ENCODE data around the gene HLCS.
"Not testable (repeated sequence)": the region's sequence is repeated elsewhere in the genome, so short reads cannot be mapped to it uniquely, and the experiment has no call there.

Gene HLCS

GRCh38 chr21:36992671-36993070 lies 26.2 kb upstream of the HLCS start:
- no peak for DNase-seq
- Mint-ChIP-seq H3K9me3 (no peaks in the 10 kb centered on the region), H3K4me3 (no peak overlapping the region), H3K27me3 (peaks cover 20% of the 10 kb centered on the region), H3K36me3 (no peaks in the 10 kb centered on the region), H3K27ac (no peak overlapping the region), H3K4me1 (peaks cover 30% of the 10 kb centered on the region)
- CTCF ChIA-PET: interaction anchor here (4.4 kb wide), 1 partner anchor 17 kb away, joined by 39 read pairs; no protein-coding TSS in a partner anchor

- Mint-ChIP-seq H3K4me1 (peaks cover 47% of the 10 kb centered on the region), H3K36me3 (no peaks in the 10 kb centered on the region), H3K27ac (peak overlapping the region; percentile 83), H3K27me3 (peaks cover 7% of the 10 kb centered on the region), H3K9me3 (no peaks in the 10 kb centered on the region), H3K4me3 (peak overlapping the region; percentile 75)
- DNase-seq: no peak
- CTCF ChIA-PET: interaction anchor here (0.9 to 4.4 kb wide), 11 partner anchors 9 to 360 kb away, joined by 3 to 39 read pairs (median 8); partner anchors contain the start of gene RIPPLY3
These were observed 24.2 kb upstream of the HLCS start for GRCh38 chr21:36990508-36991205.

- Mint-ChIP-seq H3K9me3 (no peaks in the 10 kb centered on the region), H3K27me3 (peaks cover 7% of the 10 kb centered on the region), H3K36me3 (no peaks in the 10 kb centered on the region), H3K4me3 (peak overlapping the region; percentile 75), H3K4me1 (peaks cover 53% of the 10 kb centered on the region), H3K27ac (peak overlapping the region; percentile 89)
- peak; percentile 92 for DNase-seq
- CTCF ChIA-PET: interaction anchor here (0.6 to 4.4 kb wide), 15 partner anchors 10 to 838 kb away, joined by 3 to 39 read pairs (median 8); partner anchors contain the start of gene RIPPLY3
These were observed 23.4 kb upstream of the HLCS start for GRCh38 chr21:36989699-36990507.

- CTCF ChIA-PET: interaction anchor here (0.6 to 4.4 kb wide), 14 partner anchors 10 to 837 kb away, joined by 3 to 39 read pairs (median 7); partner anchors contain the start of gene RIPPLY3
- peaks cover 51% of the 10 kb centered on the region for H3K4me1 Mint-ChIP-seq
- H3K9me3 Mint-ChIP-seq, DNase-seq, H3K36me3 Mint-ChIP-seq, H3K27me3 Mint-ChIP-seq: not testable (repeated sequence)
- peak overlapping the region; percentile 89 for H3K27ac Mint-ChIP-seq
- H3K4me3 Mint-ChIP-seq: peak overlapping the region; percentile 74
These were observed 22.8 kb upstream of the HLCS start for GRCh38 chr21:36989199-36989698.

GRCh38 chr21:36988536-36988935 lies 22.1 kb upstream of the HLCS start:
- CTCF ChIA-PET: interaction anchor here (1.2 to 4.4 kb wide), 2 partner anchors 12 to 23 kb away, joined by 8 to 39 read pairs; no protein-coding TSS in a partner anchor
- no peak overlapping the region for H3K4me3 Mint-ChIP-seq

GRCh38 chr21:36987845-36988244 lies 21.4 kb upstream of the HLCS start:
- Mint-ChIP-seq H3K36me3 (no peaks in the 10 kb centered on the region), H3K4me3 (no peak overlapping the region), H3K27ac (peak overlapping the region; percentile 55), H3K27me3 (peaks cover 1% of the 10 kb centered on the region), H3K9me3 (no peaks in the 10 kb centered on the region), H3K4me1 (peaks cover 48% of the 10 kb centered on the region)
- CTCF ChIA-PET: interaction anchor here (0.7 to 1.5 kb wide), 2 partner anchors 22 to 1969 kb away, joined by 3 to 4 read pairs; no protein-coding TSS in a partner anchor
- DNase-seq: no peak

More at GRCh38 chr21:36988536-36988935, 22.1 kb upstream of the HLCS start:
- no peaks in the 10 kb centered on the region for H3K27me3 Mint-ChIP-seq
- peak overlapping the region; percentile 68 for H3K27ac Mint-ChIP-seq
- H3K4me1 Mint-ChIP-seq: peaks cover 51% of the 10 kb centered on the region
- DNase-seq: no peak
- H3K36me3 Mint-ChIP-seq: no peaks in the 10 kb centered on the region
- no peaks in the 10 kb centered on the region for H3K9me3 Mint-ChIP-seq

- no peak for DNase-seq
- Mint-ChIP-seq H3K9me3 (no peaks in the 10 kb centered on the region), H3K27me3 (peaks cover 13% of the 10 kb centered on the region), H3K4me1 (peaks cover 54% of the 10 kb centered on the region), H3K36me3 (no peaks in the 10 kb centered on the region), H3K27ac (peak overlapping the region; percentile 84), H3K4me3 (no peak overlapping the region)
- CTCF ChIA-PET: interaction anchor here (1.0 to 1.4 kb wide), 3 partner anchors 9 to 24 kb away, joined by 3 to 10 read pairs (median 3); no protein-coding TSS in a partner anchor
These were observed 19.5 kb upstream of the HLCS start for GRCh38 chr21:36985751-36986594.

GRCh38 chr21:36981977-36982700 lies 15.7 kb upstream of the HLCS start:
- Mint-ChIP-seq H3K27ac (no peak overlapping the region), H3K4me3 (no peak overlapping the region), H3K36me3 (no peaks in the 10 kb centered on the region)

GRCh38 chr21:36981049-36981391 lies 14.6 kb upstream of the HLCS start:
- CTCF ChIA-PET: no interaction called here
- peak overlapping the region; percentile 56 for H3K4me3 Mint-ChIP-seq
- no peak overlapping the region for H3K27ac Mint-ChIP-seq
- peaks cover 39% of the 10 kb centered on the region for H3K4me1 Mint-ChIP-seq
- DNase-seq: no peak
- H3K27me3 Mint-ChIP-seq: peaks cover 35% of the 10 kb centered on the region
- no peaks in the 10 kb centered on the region for H3K9me3 Mint-ChIP-seq
- H3K36me3 Mint-ChIP-seq: no peaks in the 10 kb centered on the region

More at GRCh38 chr21:36981977-36982700, 15.7 kb upstream of the HLCS start:
- H3K9me3 Mint-ChIP-seq: no peaks in the 10 kb centered on the region
- peaks cover 35% of the 10 kb centered on the region for H3K27me3 Mint-ChIP-seq
- CTCF ChIA-PET: interaction anchor here (0.5 kb wide), 1 partner anchor 585 kb away, joined by 4 read pairs; no protein-coding TSS in a partner anchor
- peaks cover 44% of the 10 kb centered on the region for H3K4me1 Mint-ChIP-seq
- DNase-seq: no peak

GRCh38 chr21:36980280-36981048 lies 14.0 kb upstream of the HLCS start:
- Mint-ChIP-seq H3K36me3 (no peaks in the 10 kb centered on the region), H3K4me3 (peak overlapping the region; percentile 56), H3K4me1 (peaks cover 34% of the 10 kb centered on the region), H3K27me3 (peaks cover 35% of the 10 kb centered on the region), H3K9me3 (no peaks in the 10 kb centered on the region), H3K27ac (no peak overlapping the region)
- CTCF ChIA-PET: interaction anchor here (1.7 kb wide), 1 partner anchor 14 kb away, joined by 8 read pairs; the partner anchor contains the start of gene HLCS
- peak; percentile 29 for DNase-seq

GRCh38 chr21:36976882-36977651 lies 10.6 kb upstream of the HLCS start:
- H3K36me3 Mint-ChIP-seq: no peaks in the 10 kb centered on the region
- peak; percentile 38 for DNase-seq
- CTCF ChIA-PET: interaction anchor here (0.6 to 3.2 kb wide), 16 partner anchors 8 to 290 kb away, joined by 3 to 39 read pairs (median 4); partner anchors contain the start of genes HLCS, RIPPLY3 and VPS26C
- no peaks in the 10 kb centered on the region for H3K9me3 Mint-ChIP-seq
- peaks cover 25% of the 10 kb centered on the region for H3K4me1 Mint-ChIP-seq
- no peak overlapping the region for H3K4me3 Mint-ChIP-seq
- peaks cover 31% of the 10 kb centered on the region for H3K27me3 Mint-ChIP-seq
- no peak overlapping the region for H3K27ac Mint-ChIP-seq
